SK-N-SH (cell line): ENCODE measurements around the gene FDX2.

Experiments used
- CTCF ChIP-seq: fragments of 200-600 bp; sonication (generic); IDR thresholded peaks from 2 replicates; pipeline ENCODE4 v1.6.1; 2017; ENCODE audit warnings: antibody characterized with exemption, mild to moderate bottlenecking, moderate library complexity
- MAX ChIP-seq: IDR thresholded peaks from 2 replicates; pipeline ENCODE4 v1.4.0; 2012; ENCODE audit warnings: low read depth
- MXI1 ChIP-seq: IDR thresholded peaks from 2 replicates; pipeline ENCODE4 v1.6.1; 2012; ENCODE audit warnings: mild to moderate bottlenecking, low read depth, low read length, improper control_type of control experiment
- RAD21 ChIP-seq: IDR thresholded peaks from 2 replicates; pipeline ENCODE4 v1.6.1; 2012; ENCODE audit warnings: mild to moderate bottlenecking, low read length
- RFX5 ChIP-seq: IDR thresholded peaks from 2 replicates; pipeline ENCODE4 v1.6.1; 2012; ENCODE audit warnings: mild to moderate bottlenecking, improper control_type of control experiment, low read length
- USF1 ChIP-seq: IDR thresholded peaks from 2 replicates; pipeline ENCODE4 v1.4.0; 2012; ENCODE audit warnings: low read depth, borderline replicate concordance
- TF ChIP-seq, protein P1 (sequence below): IDR thresholded peaks from 2 replicates; pipeline ENCODE4; 2012

- no peak for TF ChIP-seq CTCF
- TF ChIP-seq USF1: no peak
- no peak for TF ChIP-seq MAX
- no peak for TF ChIP-seq RFX5
- TF ChIP-seq MXI1: no peak
- TF ChIP-seq, protein P1, sequence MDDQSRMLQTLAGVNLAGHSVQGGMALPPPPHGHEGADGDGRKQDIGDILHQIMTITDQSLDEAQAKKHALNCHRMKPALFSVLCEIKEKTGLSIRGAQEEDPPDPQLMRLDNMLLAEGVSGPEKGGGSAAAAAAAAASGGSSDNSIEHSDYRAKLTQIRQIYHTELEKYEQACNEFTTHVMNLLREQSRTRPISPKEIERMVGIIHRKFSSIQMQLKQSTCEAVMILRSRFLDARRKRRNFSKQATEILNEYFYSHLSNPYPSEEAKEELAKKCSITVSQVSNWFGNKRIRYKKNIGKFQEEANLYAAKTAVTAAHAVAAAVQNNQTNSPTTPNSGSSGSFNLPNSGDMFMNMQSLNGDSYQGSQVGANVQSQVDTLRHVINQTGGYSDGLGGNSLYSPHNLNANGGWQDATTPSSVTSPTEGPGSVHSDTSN: no peak
- no peak for TF ChIP-seq RAD21
Measured at GRCh38 chr19:10362259-10362658, 46.4 kb upstream of the FDX2 start.
